Stimulated activated CD4-positive, alpha-beta T cell treated with anti-CD3 and anti-CD28 coated beads, Interleukin-4, amount 100 ng/mL, for 4 hours (primary cell): ENCODE measurements around the gene PLPP7.
"Not testable (repeated sequence)": the region's sequence is repeated elsewhere in the genome, so short reads cannot be mapped to it uniquely, and the experiment has no call there.

Experiments used
- DNase-seq, 2 experiments: peaks; one replicate each; pipeline ENCODE4 v3.0.0-alpha.2; 2020

The PLPP7 gene

GRCh38 chr9:131289301-131290035, at the start of gene PLPP7:
TSS of gene PLPP7 (plus strand) at chr9:131289723. CDS start at chr9:131289998, 275 bp downstream.
- DNase-seq: no peak

- no peak for DNase-seq
Measured at GRCh38 chr9:131240047-131240921, 49.2 kb upstream of the PLPP7 start.

GRCh38 chr9:131244331-131244730, 45.2 kb upstream of the PLPP7 start:
- DNase-seq: not testable (repeated sequence)

- no peak for DNase-seq
Measured at GRCh38 chr9:131246618-131247017, 42.9 kb upstream of the PLPP7 start.

- no peak for DNase-seq
Measured at GRCh38 chr9:131252120-131252519, 37.4 kb upstream of the PLPP7 start.

- DNase-seq: no peak
Measured at GRCh38 chr9:131253891-131254491, 35.5 kb upstream of the PLPP7 start.

- no peak for DNase-seq
Measured at GRCh38 chr9:131254626-131255025, 34.9 kb upstream of the PLPP7 start.

GRCh38 chr9:131255676-131256197, 33.8 kb upstream of the PLPP7 start:
- DNase-seq: no peak

- no peak for DNase-seq
Measured at GRCh38 chr9:131257266-131258025, 32.1 kb upstream of the PLPP7 start.

- no peak for DNase-seq
Measured at GRCh38 chr9:131258186-131258585, 31.3 kb upstream of the PLPP7 start.

- DNase-seq: no peak
Measured at GRCh38 chr9:131258698-131259431, 30.7 kb upstream of the PLPP7 start.

- DNase-seq: no peak
Measured at GRCh38 chr9:131259432-131259898, 30.1 kb upstream of the PLPP7 start.

GRCh38 chr9:131259916-131260597, 29.5 kb upstream of the PLPP7 start:
- DNase-seq: no peak

- no peak for DNase-seq
Measured at GRCh38 chr9:131260751-131261452, 28.6 kb upstream of the PLPP7 start.

GRCh38 chr9:131262327-131263032, 27.0 kb upstream of the PLPP7 start:
- no peak for DNase-seq

GRCh38 chr9:131263033-131263343, 26.5 kb upstream of the PLPP7 start:
- DNase-seq: not testable (repeated sequence)

GRCh38 chr9:131263701-131264100, 25.8 kb upstream of the PLPP7 start:
- DNase-seq: no peak

GRCh38 chr9:131264231-131264630, 25.3 kb upstream of the PLPP7 start:
- peak; percentile 28 to 29 for DNase-seq

GRCh38 chr9:131266266-131267229, 23.0 kb upstream of the PLPP7 start:
- DNase-seq: peak; percentile 42 to 44
